Sigmoid colon (tissue), 4 donors: ENCODE measurements around the gene CYTH2.

Experiments used
- POLR2AphosphoS5 ChIP-seq, 4 donors: sonication (generic); formaldehyde crosslinking; IDR thresholded peaks; one replicate each; pipeline ENCODE4 v1.6.1; 2017; ENCODE audit warnings: antibody characterized with exemption in 4 of 4
- TF ChIP-seq, protein P1 (sequence below), 4 experiments: fragments of 450-650 bp in 3 of 4; fragments of 200-600 bp in 1 of 4; IDR thresholded peaks; one replicate each; pipeline ENCODE4 v1.5.1; 2016 to 2019; ENCODE audit warnings: antibody characterized with exemption in 4 of 4, mild to moderate bottlenecking in 3 of 4, moderate library complexity in 2 of 4

DNA sequence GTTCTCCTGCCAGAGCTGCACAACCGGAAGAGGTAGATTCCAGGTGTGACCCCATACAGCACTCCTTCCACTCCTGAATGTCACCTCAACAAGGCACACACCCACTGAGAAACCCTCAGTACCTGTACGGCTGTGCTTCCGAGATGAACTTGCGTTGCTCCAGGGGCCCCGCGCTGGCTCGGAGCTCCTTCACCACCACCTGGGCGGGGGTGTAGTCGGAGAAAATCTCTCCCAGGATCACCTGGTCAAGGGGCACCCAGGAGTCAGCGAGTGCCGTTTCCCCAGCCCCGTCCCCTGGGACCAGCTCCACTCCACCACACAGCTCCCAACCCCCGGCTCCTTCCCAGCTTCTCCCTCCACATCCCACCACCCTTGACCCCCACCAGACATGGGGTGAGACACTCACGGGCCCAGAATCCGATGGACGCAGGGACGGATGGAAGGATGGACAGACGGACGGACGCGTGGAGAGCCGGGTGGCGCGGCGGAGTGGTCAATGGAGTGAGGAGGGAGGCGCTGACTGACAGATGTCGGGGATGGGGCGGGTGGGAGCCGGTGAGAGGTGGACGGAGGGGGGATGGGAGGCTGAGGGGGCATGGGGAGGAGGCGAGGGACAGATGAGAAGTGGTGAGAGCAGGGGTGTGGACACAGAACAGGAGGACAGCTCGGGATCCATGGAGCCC, 39.7 kb downstream of the CYTH2 start:
- TF ChIP-seq, protein P1, sequence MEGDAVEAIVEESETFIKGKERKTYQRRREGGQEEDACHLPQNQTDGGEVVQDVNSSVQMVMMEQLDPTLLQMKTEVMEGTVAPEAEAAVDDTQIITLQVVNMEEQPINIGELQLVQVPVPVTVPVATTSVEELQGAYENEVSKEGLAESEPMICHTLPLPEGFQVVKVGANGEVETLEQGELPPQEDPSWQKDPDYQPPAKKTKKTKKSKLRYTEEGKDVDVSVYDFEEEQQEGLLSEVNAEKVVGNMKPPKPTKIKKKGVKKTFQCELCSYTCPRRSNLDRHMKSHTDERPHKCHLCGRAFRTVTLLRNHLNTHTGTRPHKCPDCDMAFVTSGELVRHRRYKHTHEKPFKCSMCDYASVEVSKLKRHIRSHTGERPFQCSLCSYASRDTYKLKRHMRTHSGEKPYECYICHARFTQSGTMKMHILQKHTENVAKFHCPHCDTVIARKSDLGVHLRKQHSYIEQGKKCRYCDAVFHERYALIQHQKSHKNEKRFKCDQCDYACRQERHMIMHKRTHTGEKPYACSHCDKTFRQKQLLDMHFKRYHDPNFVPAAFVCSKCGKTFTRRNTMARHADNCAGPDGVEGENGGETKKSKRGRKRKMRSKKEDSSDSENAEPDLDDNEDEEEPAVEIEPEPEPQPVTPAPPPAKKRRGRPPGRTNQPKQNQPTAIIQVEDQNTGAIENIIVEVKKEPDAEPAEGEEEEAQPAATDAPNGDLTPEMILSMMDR (IDR thresholded peaks at IDR 0.05), result no peak
- TF ChIP-seq POLR2AphosphoS5 (IDR thresholded peaks at IDR 0.05), result no peak
